Peyer's patch (tissue), 4 donors: ENCODE data around the gene APH1B.

ENCODE experiments used
- POLR2A ChIP-seq, 2 donors: fragments of 450-650 bp; IDR thresholded peaks; one replicate each; pipeline ENCODE4 v1.5.1; 2017; ENCODE audit warnings: antibody characterized with exemption in 2 of 2, mild to moderate bottlenecking in 2 of 2, moderate library complexity in 2 of 2
- TF ChIP-seq, protein P1 (sequence below), 6 experiments: fragments of 450-650 bp in 4 of 6; fragments of 200-600 bp in 2 of 6; sonication (generic) in 1 of 6; IDR thresholded peaks; one replicate each; pipeline ENCODE4 v1.5.1; 2017 to 2019; ENCODE audit warnings: antibody characterized with exemption in 6 of 6, mild to moderate bottlenecking in 3 of 6, moderate library complexity in 1 of 6

DNA sequence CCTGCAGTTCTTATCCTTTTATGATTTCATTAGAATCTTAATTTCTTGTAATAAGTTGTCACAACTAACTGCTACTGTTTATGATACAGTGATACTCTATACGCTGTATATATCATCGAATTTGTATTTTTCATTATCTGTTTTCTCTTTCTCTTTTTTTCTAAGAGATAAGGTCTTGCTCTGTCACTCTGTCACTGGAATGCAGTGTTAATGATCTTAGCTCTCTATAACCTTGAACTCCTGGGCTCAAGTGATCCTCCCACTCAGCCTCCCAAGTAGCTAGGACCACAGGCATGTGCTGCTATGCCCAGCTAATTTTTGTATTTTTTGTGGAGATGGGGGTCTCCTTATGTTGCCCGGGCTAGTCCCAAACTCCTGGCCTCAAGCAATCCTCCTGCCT is 14.8 kb downstream of the APH1B start:
- TF ChIP-seq POLR2A (IDR thresholded peaks at IDR 0.05): no peak
- TF ChIP-seq, protein P1, sequence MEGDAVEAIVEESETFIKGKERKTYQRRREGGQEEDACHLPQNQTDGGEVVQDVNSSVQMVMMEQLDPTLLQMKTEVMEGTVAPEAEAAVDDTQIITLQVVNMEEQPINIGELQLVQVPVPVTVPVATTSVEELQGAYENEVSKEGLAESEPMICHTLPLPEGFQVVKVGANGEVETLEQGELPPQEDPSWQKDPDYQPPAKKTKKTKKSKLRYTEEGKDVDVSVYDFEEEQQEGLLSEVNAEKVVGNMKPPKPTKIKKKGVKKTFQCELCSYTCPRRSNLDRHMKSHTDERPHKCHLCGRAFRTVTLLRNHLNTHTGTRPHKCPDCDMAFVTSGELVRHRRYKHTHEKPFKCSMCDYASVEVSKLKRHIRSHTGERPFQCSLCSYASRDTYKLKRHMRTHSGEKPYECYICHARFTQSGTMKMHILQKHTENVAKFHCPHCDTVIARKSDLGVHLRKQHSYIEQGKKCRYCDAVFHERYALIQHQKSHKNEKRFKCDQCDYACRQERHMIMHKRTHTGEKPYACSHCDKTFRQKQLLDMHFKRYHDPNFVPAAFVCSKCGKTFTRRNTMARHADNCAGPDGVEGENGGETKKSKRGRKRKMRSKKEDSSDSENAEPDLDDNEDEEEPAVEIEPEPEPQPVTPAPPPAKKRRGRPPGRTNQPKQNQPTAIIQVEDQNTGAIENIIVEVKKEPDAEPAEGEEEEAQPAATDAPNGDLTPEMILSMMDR (IDR thresholded peaks at IDR 0.05): no peak
